GM19328 (cell line): Measurements from ENCODE around the gene ITPR2.

ENCODE experiments used
- ATAC-seq: cut with Tn5 transposase; IDR thresholded peaks from one replicate; pipeline ENCODE4 v1.9.1; 2021; ENCODE audit warnings: mild to moderate bottlenecking, moderate library complexity; ENCODE audit not compliant: unreplicated experiment

The ITPR2 gene

GRCh38 chr12:26374934-26375680, 457.9 kb downstream of the ITPR2 start:
- no peak for ATAC-seq

- ATAC-seq = no peak
Observed at GRCh38 chr12:26373606-26374495, 459.1 kb downstream of the ITPR2 start.

GRCh38 chr12:26372866-26373265, 460.1 kb downstream of the ITPR2 start:
- ATAC-seq = no peak

GRCh38 chr12:26370098-26370497, 462.9 kb downstream of the ITPR2 start:
- no peak for ATAC-seq

- no peak for ATAC-seq
Observed at GRCh38 chr12:26369588-26369987, 463.4 kb downstream of the ITPR2 start.

- no peak for ATAC-seq
Observed at GRCh38 chr12:26367991-26368730, 464.8 kb downstream of the ITPR2 start.

- ATAC-seq = no peak
Observed at GRCh38 chr12:26361964-26362363, 471.0 kb downstream of the ITPR2 start.

- ATAC-seq = no peak
Observed at GRCh38 chr12:26360062-26360461, 472.9 kb downstream of the ITPR2 start.

- ATAC-seq = no peak
Observed at GRCh38 chr12:26359576-26359975, 473.4 kb downstream of the ITPR2 start.

GRCh38 chr12:26358651-26359050, 474.3 kb downstream of the ITPR2 start:
- ATAC-seq = no peak

GRCh38 chr12:26347300-26347699, 485.7 kb downstream of the ITPR2 start:
- no peak for ATAC-seq

GRCh38 chr12:26346736-26347135, 486.3 kb downstream of the ITPR2 start:
- no peak for ATAC-seq

GRCh38 chr12:26345471-26346003, 487.5 kb downstream of the ITPR2 start:
- ATAC-seq = no peak

GRCh38 chr12:26341491-26341890, 491.5 kb downstream of the ITPR2 start:
- no peak for ATAC-seq

GRCh38 chr12:26340649-26341048, 492.3 kb downstream of the ITPR2 start:
- ATAC-seq = peak; percentile 68

GRCh38 chr12:26339976-26340375, 493.0 kb downstream of the ITPR2 start:
- ATAC-seq = no peak

GRCh38 chr12:26338586-26339572, 494.1 kb downstream of the ITPR2 start:
- ATAC-seq = no peak

GRCh38 chr12:26335651-26336050, 497.3 kb downstream of the ITPR2 start:
- ATAC-seq = no peak

- no peak for ATAC-seq
Observed at GRCh38 chr12:26334621-26335124, 498.3 kb downstream of the ITPR2 start.

- ATAC-seq = no peak
Observed at GRCh38 chr12:26331960-26332359, 501.0 kb downstream of the ITPR2 start.
